ENCODE data around the gene ZBTB16. TPM values are rescaled to one million over a fixed set of nuclear protein-coding genes. Genes with fewer than 3 reads are reported as not detected.

ZBTB16 gene
- total and polyA plus RNA-seq, 2 of the 4 experiments (the other 2 are of a cell fraction), result not detected

DNA sequence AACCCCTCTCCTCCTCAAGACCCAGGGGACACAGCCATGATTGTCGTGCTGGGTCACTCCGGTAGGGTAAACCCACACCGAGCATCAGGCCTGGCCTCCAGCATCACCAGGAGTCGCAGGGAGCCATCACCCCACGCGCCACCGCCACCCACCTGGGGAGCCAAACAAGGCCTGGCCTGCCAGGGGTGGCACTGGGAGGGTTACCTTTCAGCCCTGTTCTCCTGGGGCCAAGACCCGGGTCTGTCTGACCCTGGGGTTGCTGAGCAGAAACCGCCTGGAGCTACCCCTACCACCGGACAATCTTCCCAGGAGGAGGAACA, 197.4 kb downstream of the ZBTB16 start:
- Histone ChIP-seq H3K27me3 (ENCODE audit: control insufficient read depth, insufficient read depth, low read length) (peaks cover 34% of the 10 kb centered on the region; the same call in 1 of the 2 replicates), H3K4me2 (ENCODE audit: low read depth, low read length) (no peak overlapping the region), H2BK5ac (ENCODE audit: low read depth, low read length, poor library complexity, severe bottlenecking) (no peak overlapping the region), H2BK120ac (ENCODE audit: low read depth, low read length) (no peak overlapping the region), H3K36me3 (ENCODE audit: control insufficient read depth, insufficient read depth, low read length) (no peaks in the 10 kb centered on the region), H2BK15ac (ENCODE audit: low read depth, low read length) (no peak overlapping the region), H4K91ac (ENCODE audit: insufficient read depth, low read depth, low read length) (no peak overlapping the region), H3K9me3 (ENCODE audit: control insufficient read depth, insufficient read depth, low read length) (no peaks in the 10 kb centered on the region), H4K20me1 (ENCODE audit: insufficient read depth, low read length) (no peaks in the 10 kb centered on the region), H3K9me1 (ENCODE audit: insufficient read depth, low read length) (no peaks in the 10 kb centered on the region), H4K8ac (ENCODE audit: low read depth in 2 of 2, low read length in 2 of 2) (no peak overlapping the region), H3K23ac (ENCODE audit: low read depth, low read length) (no peak overlapping the region), H2BK20ac (ENCODE audit: low read depth, low read length) (no peak overlapping the region), H3K27ac (ENCODE audit: insufficient read depth, low read length) (no peak overlapping the region), H4K5ac (ENCODE audit: low read depth, low read length) (no peak overlapping the region), H3K4me1 (ENCODE audit: control insufficient read depth, insufficient read depth, low read length) (no peaks in the 10 kb centered on the region), H3K79me1 (ENCODE audit: low read depth in 1 of 2, low read length in 2 of 2) (no peaks in the 10 kb centered on the region), H2AK9ac (replicated peaks; ENCODE audit: low read depth, low read length, poor library complexity) (no peak overlapping the region), H3K4me3 (ENCODE audit: insufficient read depth, low read depth, low read length) (no peak overlapping the region), H3K14ac (replicated peaks; ENCODE audit: low read depth, low read length) (no peak overlapping the region), H3K56ac (ENCODE audit: extremely low read depth, insufficient read depth, low read length) (no peak overlapping the region), H3K18ac (ENCODE audit: low read depth, low read length) (no peak overlapping the region), H2AK5ac (ENCODE audit: low read depth, low read length) (no peak overlapping the region), H2AFZ (replicated peaks; ENCODE audit: low read length, poor library complexity) (peak overlapping the region; percentile 32), H3K4ac (ENCODE audit: low read depth, low read length) (no peak overlapping the region), H3K9ac (ENCODE audit: low read depth, low read length) (no peak overlapping the region)
- ATAC-seq (ENCODE audit: low read depth) (no peak), DNase-seq (no peak)
- ChIA-PET POLR2A (ENCODE audit: unreplicated experiment) (no interaction called here), CTCF (interaction anchor here (1.0 kb wide), 1 partner anchor 361 kb away, joined by 3 read pairs; no protein-coding TSS in a partner anchor)
- dilution Hi-C loops (cut with HindIII; ENCODE audit: low sequenced_read_pairs, unreplicated experiment), result no loop called here
- no TSS peak for BruUV-seq (replicated peaks)
- intact Hi-C loops (cut with micrococcal nuclease), result no loop called here
- no peak for TF ChIP-seq CEBPB (IDR thresholded peaks at IDR 0.05; ENCODE audit: low read depth, low read length)
- no peak for TF ChIP-seq CHD1 (IDR thresholded peaks at IDR 0.05; ENCODE audit: low read depth, low read length)
- in situ Hi-C loops (cut with MboI; ENCODE audit: low sequenced_read_pairs), result no loop called here
- 56% methylated on average over 4 of the region's 10 CpGs; no CpG with 5 or more reads in 1 of the 2 experiments for WGBS, 2 experiments (ENCODE audit: extremely low coverage in 2 of 2, insufficient read length in 1 of 2)

Data from IMR-90 (cell line).